Mucosa of stomach (tissue), 1 donor: ENCODE results near the gene TAB2.
"Not testable (repeated sequence)": the region's sequence is repeated elsewhere in the genome, so short reads cannot be mapped to it uniquely, and the experiment has no call there.

Experiments used
- H3K27me3 ChIP-seq: one replicate; pipeline ENCODE4 v1.7.0; 2013; ENCODE audit warnings: mild to moderate bottlenecking, low read length; ENCODE audit not compliant: control insufficient read depth, insufficient read depth
- H3K36me3 ChIP-seq: one replicate; pipeline ENCODE4 v1.7.0; 2013; ENCODE audit warnings: low read length; ENCODE audit not compliant: control insufficient read depth, insufficient read depth
- H3K4me1 ChIP-seq: one replicate; pipeline ENCODE4 v1.7.0; 2013; ENCODE audit warnings: mild to moderate bottlenecking, low read length; ENCODE audit not compliant: control insufficient read depth, insufficient read depth
- H3K4me3 ChIP-seq: one replicate; pipeline ENCODE4 v1.7.0; 2013; ENCODE audit warnings: low read length
- H3K9ac ChIP-seq: one replicate; pipeline ENCODE4 v1.7.0; 2013; ENCODE audit warnings: mild to moderate bottlenecking, low read length, moderate library complexity
- H3K9me3 ChIP-seq: one replicate; pipeline ENCODE4 v1.7.0; 2013; ENCODE audit warnings: mild to moderate bottlenecking, low read length, moderate library complexity; ENCODE audit not compliant: control insufficient read depth
- donor health status: Pancreatic carcinoma.

Gene TAB2

DNA sequence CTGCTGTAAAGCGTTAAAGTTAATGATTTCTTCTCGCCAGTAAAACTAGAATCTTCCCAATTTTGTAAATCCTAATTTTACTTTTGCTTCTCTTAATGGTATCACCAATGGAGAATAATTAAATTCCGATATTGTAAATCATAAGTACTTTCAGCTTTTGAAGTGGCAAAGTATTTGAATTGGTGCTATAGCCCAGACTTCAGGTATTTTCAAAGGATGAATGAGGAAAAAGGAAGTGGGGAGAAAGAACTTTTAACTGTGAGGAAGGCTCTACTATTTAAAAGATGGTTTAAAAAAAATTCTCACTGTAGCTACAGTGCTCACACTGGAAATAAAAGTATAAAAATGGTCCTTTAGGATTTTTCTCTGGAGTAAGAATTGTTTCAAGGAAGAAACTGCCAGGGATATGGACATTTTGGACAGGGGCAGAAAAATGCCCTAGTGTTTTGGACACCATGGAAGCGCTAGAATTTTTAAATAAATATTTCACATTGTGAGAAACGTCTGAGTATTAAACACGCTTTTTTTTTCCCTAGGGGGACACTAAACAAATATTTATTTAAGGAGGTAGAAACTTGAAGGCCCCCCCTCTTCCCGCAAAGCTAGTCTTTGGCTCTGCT is 1.3 kb upstream of the TAB2 start:
- Histone ChIP-seq H3K27me3 (peaks cover 5% of the 10 kb centered on the region), H3K4me1 (no peaks in the 10 kb centered on the region), H3K4me3 (peak overlapping the region; percentile 43), H3K36me3 (no peaks in the 10 kb centered on the region), H3K9ac (peak overlapping the region; percentile 78), H3K9me3 (no peaks in the 10 kb centered on the region)

- peak overlapping the region; percentile 43 for H3K4me3 ChIP-seq
- H3K9ac ChIP-seq, result peak overlapping the region; percentile 78
- H3K36me3 ChIP-seq, result no peaks in the 10 kb centered on the region
- no peaks in the 10 kb centered on the region for H3K4me1 ChIP-seq
- peaks cover 5% of the 10 kb centered on the region for H3K27me3 ChIP-seq
- H3K9me3 ChIP-seq, result no peaks in the 10 kb centered on the region
These were observed 520 bp upstream of the TAB2 start for GRCh38 chr6:149316740-149317643.

GRCh38 chr6:149318581-149319286 is 1.2 kb downstream of the TAB2 start:
- Histone ChIP-seq H3K4me3 (peak overlapping the region; percentile 37), H3K9me3 (no peaks in the 10 kb centered on the region), H3K4me1 (no peaks in the 10 kb centered on the region), H3K27me3 (no peaks in the 10 kb centered on the region), H3K36me3 (no peaks in the 10 kb centered on the region), H3K9ac (peak overlapping the region; percentile 75)

GRCh38 chr6:149319422-149319821 is 1.9 kb downstream of the TAB2 start:
- no peaks in the 10 kb centered on the region for H3K4me1 ChIP-seq
- peak overlapping the region; percentile 75 for H3K9ac ChIP-seq

GRCh38 chr6:149320016-149320415 is 2.5 kb downstream of the TAB2 start:
- not testable (repeated sequence) for H3K27me3 ChIP-seq, H3K4me1 ChIP-seq, H3K36me3 ChIP-seq, H3K4me3 ChIP-seq, H3K9ac ChIP-seq, H3K9me3 ChIP-seq

More at GRCh38 chr6:149319422-149319821, 1.9 kb downstream of the TAB2 start:
- no peaks in the 10 kb centered on the region for H3K36me3 ChIP-seq
- H3K4me3 ChIP-seq, result peak overlapping the region; percentile 37
- H3K27me3 ChIP-seq, result no peaks in the 10 kb centered on the region
- H3K9me3 ChIP-seq, result no peaks in the 10 kb centered on the region

DNA sequence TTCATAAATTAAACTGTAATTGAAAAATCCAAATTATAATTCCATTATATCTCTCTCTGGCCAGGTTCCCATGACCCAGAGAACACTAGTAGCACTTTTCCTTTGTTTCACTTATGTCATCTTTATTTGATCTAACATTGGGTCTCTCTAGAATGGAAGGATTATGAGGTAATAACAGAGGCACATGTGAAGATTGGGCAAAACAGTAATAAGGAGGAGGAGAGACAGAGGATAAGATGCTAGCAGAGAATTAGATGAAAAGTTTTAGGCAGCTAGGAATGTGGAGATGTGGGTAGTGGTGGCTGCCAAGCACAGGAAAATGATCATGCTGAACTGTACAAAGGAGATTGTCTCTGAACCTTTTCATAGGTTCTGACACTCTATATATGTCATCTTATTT is 3.3 kb downstream of the TAB2 start:
- peaks cover 3% of the 10 kb centered on the region for H3K4me1 ChIP-seq
- H3K9ac ChIP-seq, result no peak overlapping the region
- H3K4me3 ChIP-seq, result no peak overlapping the region
- no peaks in the 10 kb centered on the region for H3K36me3 ChIP-seq
- H3K27me3 ChIP-seq, result no peaks in the 10 kb centered on the region
- no peaks in the 10 kb centered on the region for H3K9me3 ChIP-seq

DNA sequence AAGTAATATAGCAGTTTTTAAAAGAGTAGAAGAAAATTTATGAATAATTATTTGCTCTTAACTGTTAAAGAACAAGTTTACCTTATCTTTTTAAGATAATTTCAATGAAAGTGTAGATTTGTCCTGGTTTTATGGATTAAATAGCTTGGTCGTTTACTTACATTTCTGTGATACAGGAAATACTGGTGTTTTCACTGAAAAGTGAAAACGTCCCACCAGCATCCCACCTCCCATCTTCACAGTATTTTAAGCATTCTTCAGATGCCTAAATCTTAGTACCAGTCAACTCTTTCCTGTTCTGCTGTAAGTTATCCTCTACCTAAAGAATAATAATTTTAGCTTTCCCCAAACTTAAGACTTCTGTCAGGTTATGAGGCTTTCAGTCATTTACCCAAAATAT is 5.8 kb downstream of the TAB2 start:
- Histone ChIP-seq H3K4me1 (peaks cover 5% of the 10 kb centered on the region), H3K4me3 (no peak overlapping the region), H3K36me3 (no peaks in the 10 kb centered on the region), H3K27me3 (no peaks in the 10 kb centered on the region), H3K9ac (no peak overlapping the region), H3K9me3 (no peaks in the 10 kb centered on the region)

- no peaks in the 10 kb centered on the region for H3K9me3 ChIP-seq
- H3K27me3 ChIP-seq, result no peaks in the 10 kb centered on the region
- H3K4me1 ChIP-seq, result peaks cover 5% of the 10 kb centered on the region
- H3K9ac ChIP-seq, result no peak overlapping the region
- H3K36me3 ChIP-seq, result no peaks in the 10 kb centered on the region
- H3K4me3 ChIP-seq, result no peak overlapping the region
These were observed 6.4 kb downstream of the TAB2 start for GRCh38 chr6:149323925-149324324.

- Histone ChIP-seq H3K4me1 (peaks cover 5% of the 10 kb centered on the region), H3K9ac (no peak overlapping the region), H3K27me3 (no peaks in the 10 kb centered on the region), H3K4me3 (no peak overlapping the region), H3K36me3 (no peaks in the 10 kb centered on the region), H3K9me3 (no peaks in the 10 kb centered on the region)
These were observed 6.9 kb downstream of the TAB2 start for GRCh38 chr6:149324428-149324827.

GRCh38 chr6:149325648-149326236 is 8.2 kb downstream of the TAB2 start:
- H3K27me3 ChIP-seq, result no peaks in the 10 kb centered on the region
- H3K9ac ChIP-seq, result no peak overlapping the region
- no peak overlapping the region for H3K4me3 ChIP-seq
- H3K4me1 ChIP-seq, result peaks cover 5% of the 10 kb centered on the region
- H3K9me3 ChIP-seq, result no peaks in the 10 kb centered on the region
- H3K36me3 ChIP-seq, result no peaks in the 10 kb centered on the region

GRCh38 chr6:149327638-149328037 is 10.1 kb downstream of the TAB2 start:
- Histone ChIP-seq H3K36me3 (no peaks in the 10 kb centered on the region), H3K4me1 (peaks cover 14% of the 10 kb centered on the region), H3K27me3 (no peaks in the 10 kb centered on the region), H3K4me3 (no peak overlapping the region), H3K9ac (no peak overlapping the region), H3K9me3 (no peaks in the 10 kb centered on the region)

- no peaks in the 10 kb centered on the region for H3K27me3 ChIP-seq
- no peaks in the 10 kb centered on the region for H3K9me3 ChIP-seq
- no peak overlapping the region for H3K9ac ChIP-seq
- H3K4me1 ChIP-seq, result peaks cover 18% of the 10 kb centered on the region
- H3K4me3 ChIP-seq, result no peak overlapping the region
- H3K36me3 ChIP-seq, result no peaks in the 10 kb centered on the region
These were observed 10.6 kb downstream of the TAB2 start for GRCh38 chr6:149328083-149328482.
